HL-60/S4 treated with phorbol 12-myristate 13-acetate at 8.2 ng/mL for 4 days and 3 days (cell line): ENCODE measurements around the gene NOS3.

Experiments
- in situ Hi-C: fragments of 300-500 bp; cut with MboI; formaldehyde crosslinking; loops from 2 replicates; pipeline ENCODE4 v1.15.0; 2022; ENCODE audit warnings: low sequenced_read_pairs

The NOS3 gene

DNA sequence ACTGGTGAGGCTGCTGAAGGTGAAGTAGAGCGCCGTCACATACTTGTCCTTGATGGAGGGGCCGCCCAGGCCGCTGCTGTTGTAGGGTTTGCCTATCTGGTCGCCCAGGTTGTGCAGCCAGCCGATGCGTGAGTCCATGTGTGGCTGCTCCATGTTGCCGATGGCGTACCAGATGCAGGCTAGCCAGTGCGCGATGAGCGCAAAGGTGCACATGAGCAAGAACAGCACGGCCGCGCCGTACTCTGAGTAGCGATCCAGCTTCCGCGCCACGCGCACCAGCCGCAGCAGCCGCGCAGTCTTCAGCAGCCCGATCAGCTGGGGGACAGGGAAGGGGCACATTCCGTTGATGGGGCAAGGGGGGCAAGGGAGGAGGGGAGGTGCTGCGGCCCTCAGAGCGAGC, 39.3 kb upstream of the NOS3 start:
- in situ Hi-C loops, result no loop called here

DNA sequence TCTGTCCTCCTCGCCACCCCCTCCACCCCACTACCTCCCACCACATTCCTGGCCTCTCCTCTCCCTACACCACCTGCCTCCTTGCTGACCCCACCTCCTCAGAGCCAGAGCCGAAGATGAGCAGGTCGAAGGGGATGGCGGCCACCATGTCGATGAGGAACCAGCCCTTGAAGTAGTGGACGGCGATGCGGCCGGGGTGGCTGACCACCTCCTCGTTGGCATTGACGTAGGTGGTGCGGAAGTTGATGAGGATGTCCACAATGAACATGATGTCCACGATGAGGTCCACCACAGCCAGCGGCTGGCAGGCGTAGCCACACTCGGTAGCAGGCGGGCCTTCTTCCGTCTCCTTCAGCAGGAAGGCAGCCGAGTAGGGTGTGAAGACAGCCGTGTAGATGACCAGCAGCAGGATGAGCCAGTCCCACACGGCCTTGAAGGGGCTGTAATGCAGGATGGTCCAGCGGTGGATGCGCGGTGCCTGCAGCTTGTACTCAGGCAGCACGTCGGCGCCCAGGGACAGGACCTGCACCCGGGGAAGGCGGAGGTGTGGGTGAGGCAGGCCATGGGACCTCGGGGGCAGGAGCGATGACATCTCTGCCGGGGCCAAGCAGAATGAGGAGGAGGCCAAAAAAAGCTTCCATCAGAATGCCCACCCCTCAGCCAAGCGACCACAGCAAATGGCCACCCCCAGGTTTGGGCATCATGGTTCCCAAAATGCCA, 38.3 kb upstream of the NOS3 start:
- in situ Hi-C loops, result no loop called here

DNA sequence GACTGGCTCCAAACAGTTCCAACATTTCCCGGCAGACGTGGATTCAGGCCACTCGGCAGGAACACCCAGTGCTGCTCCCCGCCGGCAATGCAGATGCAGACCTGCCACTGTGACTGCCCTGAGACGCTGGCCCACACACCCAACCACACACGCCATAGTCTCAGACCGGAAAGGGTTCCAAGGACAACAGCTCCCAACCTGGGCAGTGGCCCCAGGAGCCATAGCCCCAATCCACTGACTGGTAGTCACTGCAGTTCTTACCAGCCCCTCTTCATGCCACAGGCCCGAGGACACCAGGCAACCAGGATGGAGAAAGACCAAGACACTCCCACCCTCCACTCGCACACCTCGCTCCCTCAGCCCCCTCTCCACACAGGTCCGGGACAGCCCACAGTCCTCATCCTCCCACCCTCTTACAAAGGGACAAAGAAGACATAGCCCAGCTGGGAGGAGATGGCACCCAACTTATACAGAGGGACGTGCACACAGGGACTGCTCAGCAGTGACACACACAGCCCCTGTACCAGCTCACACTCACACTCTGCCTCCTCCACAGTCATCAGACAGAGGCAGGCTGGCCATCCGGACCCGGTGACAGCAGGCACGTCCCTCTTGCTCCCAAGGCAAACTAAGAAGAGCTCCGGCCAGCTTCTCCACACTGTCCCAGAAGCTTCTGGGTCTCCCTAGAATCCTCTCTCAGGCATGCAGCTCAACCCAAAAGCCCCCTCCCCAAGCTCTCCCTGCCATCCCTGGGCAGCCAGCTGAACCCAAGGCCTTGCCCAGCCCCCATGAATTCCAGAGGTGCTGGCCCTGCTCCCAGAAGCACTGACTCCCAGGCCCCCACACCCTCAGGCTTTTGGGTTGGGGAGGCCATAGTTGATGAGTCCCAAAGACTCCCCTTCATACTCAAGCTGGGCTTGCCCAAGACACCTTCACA, 37.5 kb upstream of the NOS3 start:
- in situ Hi-C loops, result no loop called here

DNA sequence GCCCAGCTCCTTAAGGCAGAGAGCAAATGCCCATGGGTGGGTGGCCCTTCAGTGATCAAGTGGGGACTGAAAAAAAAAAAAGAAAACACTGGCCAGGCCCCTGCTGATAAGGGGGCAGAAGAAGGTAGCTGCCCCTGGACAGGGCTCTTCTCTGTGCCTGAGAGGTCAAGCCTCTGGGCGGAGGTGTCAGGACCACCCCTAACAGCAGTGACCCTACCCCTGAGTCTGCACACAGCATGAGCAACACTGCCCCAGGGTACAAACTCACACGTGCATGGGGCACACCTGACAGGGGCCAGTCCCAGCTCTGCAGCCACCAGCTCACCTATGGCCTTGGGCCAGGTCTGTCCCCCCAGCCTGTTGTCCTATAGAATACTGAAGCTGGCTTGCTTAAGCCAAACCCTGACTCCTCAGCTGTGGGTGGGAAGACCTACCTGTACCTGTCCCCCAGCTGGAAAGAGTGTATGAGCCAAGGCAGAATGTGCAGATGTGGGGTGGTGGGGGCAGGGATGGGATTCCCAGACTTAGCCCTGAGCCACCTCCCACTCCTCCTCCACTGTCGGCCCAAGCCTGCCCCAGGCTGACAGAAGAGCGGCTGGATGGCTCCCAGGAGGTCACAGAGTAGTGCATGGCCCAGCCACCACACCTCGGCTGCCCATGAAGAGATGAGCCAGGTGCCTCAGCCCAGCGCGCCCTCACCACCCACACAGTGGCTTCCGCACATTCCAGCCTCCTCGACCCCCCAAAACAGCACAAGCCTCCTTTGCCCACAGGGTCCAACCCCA, 36.4 kb upstream of the NOS3 start:
- in situ Hi-C loops, result no loop called here

DNA sequence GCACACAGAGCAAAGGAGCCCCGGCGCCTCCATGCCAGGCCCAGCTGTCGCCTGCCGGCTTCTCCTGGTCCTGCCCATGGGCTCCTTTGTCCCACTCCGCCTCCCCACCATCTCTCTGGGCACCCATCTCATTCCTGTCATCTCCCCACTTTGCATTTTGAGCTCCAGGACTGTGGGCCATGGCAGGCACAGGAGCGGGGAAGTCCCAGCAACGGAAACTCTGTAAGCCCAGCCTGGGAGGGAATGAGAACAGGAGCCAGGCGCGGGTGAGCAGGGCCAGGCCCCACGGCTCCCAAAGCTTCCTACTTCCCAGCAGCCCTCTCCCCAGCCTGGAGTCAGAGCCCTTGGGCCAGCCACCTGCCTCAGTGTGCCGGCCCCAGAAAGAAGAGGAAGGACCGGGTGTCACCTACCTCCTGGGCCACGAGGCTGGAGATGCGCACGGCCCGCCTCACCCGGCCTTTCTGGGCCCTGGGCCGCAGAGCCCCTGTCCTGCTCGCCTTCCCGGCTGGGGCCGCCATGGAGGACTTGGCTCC, 35.8 kb upstream of the NOS3 start:
- in situ Hi-C loops, result no loop called here

GRCh38 chr7:150955519-150956394, 35.1 kb upstream of the NOS3 start:
- in situ Hi-C loops, result no loop called here

- in situ Hi-C loops, result no loop called here
Measured at GRCh38 chr7:150956395-150957132, 34.3 kb upstream of the NOS3 start.

GRCh38 chr7:150957133-150958020, 33.4 kb upstream of the NOS3 start:
- in situ Hi-C loops, result no loop called here

- in situ Hi-C loops, result no loop called here
Measured at GRCh38 chr7:150958062-150958552, 32.7 kb upstream of the NOS3 start.

- in situ Hi-C loops, result no loop called here
Measured at GRCh38 chr7:150958597-150958996, 32.2 kb upstream of the NOS3 start.

GRCh38 chr7:150959081-150959480, 31.7 kb upstream of the NOS3 start:
- in situ Hi-C loops, result no loop called here

DNA sequence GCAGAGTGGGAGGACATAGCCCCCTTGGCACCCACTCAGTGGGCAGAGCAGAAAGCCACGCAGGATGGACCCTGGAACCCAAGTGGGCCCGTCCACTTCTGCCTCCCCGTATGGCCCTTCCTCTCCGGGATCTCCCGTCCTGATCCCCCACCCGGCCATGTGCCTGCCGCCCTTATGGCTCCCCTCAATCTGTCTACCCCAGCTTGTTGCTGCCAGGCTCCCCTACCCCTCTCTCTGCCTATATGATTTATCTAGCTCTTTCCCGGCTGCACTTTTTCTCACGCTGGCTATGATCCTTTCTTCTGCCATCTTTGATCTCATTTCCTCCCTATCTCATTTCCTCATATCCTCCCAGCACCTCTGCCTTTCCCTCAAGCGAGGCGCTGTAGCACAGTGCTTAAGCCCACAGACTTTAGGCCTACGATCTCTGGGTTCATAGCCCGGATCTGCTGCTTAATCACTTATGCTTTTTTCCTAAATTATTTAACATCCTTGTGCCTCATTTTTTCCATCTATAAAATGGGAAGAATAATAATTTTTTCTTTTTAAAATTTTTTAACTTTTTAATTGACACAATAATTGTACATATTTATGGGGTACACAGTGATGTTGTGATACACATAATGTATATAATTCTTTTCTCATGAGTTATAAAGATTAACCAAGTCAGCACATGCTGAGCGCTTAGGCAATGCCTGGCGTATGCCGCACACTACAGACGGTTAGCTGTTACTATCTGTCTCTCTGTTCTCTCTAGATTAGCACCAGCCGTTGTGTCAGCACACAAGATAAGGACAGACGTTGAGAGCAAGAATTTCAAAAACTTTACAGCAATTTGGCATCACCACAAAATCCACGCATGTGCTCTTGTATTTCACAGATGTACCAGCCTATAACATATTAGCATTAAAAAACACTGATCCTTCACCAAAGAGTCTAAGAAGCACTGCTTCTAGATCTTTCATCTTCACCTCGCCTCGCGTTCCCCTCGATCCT, 30.8 kb upstream of the NOS3 start:
- in situ Hi-C loops, result no loop called here

DNA sequence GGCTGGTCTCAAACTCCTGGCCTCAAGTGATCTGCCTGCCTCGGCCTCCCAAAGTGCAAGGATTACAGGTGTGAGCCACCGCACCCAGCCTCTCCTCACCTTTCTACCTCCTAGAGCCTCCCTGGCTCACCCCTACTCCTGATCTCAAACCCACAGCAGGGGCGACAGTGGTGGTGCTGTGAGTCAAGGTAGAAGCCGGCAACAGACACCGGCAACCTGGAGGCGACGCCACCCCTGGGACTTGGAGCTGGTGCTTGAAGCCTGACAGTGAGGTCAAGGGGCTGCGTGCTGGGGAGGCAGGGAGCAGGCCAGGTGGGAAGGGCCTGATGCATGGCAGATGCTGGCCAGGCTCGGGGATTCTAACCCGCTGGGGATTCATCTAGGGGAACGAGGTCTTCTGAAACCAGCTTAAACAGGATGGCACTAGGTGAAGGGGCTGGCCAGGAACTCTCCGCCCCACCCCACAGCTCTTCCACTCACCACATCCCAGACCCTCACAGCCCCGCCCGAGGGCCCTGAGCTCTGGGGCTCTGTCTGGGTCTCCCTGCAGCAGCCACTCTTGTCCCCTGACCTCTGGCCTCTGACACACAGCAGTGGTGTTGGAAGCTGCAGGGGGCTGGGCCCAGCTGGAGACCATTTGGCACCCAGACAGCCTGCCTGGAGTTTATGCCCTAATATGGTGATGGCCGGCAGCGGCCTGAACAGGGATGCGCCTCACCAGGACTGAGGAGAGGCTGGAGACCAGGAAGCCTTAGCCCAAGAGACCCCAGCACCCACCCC, 29.1 kb upstream of the NOS3 start:
- in situ Hi-C loops, result no loop called here

GRCh38 chr7:150962290-150962552, 28.6 kb upstream of the NOS3 start:
- in situ Hi-C loops, result no loop called here

DNA sequence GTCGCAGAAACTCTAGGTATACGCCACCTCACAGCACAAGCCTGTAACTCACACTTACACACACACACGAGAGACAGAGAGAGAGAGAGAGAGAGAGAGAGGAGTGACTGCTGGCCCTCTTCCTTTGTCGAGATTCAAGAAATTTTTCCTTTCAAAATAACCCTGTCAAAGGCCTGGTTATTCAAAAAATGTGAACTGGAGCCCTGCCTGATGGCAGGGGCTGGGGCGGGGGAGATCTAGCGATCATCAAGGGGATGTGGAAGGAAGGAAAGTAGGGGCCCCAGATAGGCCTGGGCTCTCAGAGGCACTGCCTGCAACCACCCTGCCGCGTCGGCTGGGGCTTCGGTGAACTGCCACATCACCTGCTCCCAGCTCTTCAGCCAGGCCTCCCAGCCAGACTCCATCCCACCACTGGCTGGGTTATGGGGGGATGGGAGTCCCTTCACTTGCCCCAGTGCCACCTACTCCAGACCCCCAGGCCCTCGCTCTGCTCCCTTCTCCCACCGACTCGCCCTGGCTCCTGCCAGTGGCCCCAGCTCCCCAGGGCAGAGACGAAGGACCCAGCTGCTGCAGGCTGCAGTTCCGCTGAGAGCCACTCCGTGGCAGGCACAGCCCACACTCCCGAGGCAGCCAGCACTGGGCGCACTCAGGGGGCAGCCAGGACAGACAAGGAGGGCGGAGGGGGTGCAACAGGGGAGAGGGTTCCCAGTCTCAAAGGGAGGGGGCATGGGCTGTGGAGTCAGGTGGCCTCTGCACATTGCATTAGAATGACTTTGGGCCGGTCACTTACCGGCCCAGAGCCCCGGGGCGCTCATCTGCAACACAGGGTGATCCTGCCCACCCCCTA, 28.0 kb upstream of the NOS3 start:
- in situ Hi-C loops, result no loop called here
